CD8-positive, alpha-beta memory T cell (primary cell): ENCODE data around the gene MBL2. TPM values are rescaled to one million over a fixed set of nuclear protein-coding genes. Genes with fewer than 3 reads are reported as not detected.

Source experiments
- CTCF ChIA-PET: fragments of 350-600 bp; sonication (Branson Sonifier 250); formaldehyde crosslinking; loops from one replicate; lab custom pipeline; 2021; ENCODE audit warnings: antibody characterized with exemption; lab: Charles Lee
- POLR2A ChIA-PET: fragments of 350-600 bp; sonication (Branson Sonifier 250); formaldehyde crosslinking; loops from one replicate; lab custom pipeline; 2021; ENCODE audit warnings: antibody characterized with exemption; lab: Charles Lee
- DNase-seq, 5 donors: peaks; one replicate each; pipeline versions ENCODE4 v3.0.0 to v3.0.0-alpha.2; 2020 to 2022; ENCODE audit warnings: mixed read lengths in 1 of 5
- H3K27ac ChIP-seq: one replicate; pipeline ENCODE4 v1.7.0; 2013; ENCODE audit warnings: low read depth, mild to moderate bottlenecking, low read length, moderate library complexity
- H3K27me3 ChIP-seq: 2 replicates; pipeline ENCODE4 v1.7.0; 2013; ENCODE audit warnings: low read length, mild to moderate bottlenecking; ENCODE audit not compliant: insufficient read depth, poor library complexity, severe bottlenecking
- H3K36me3 ChIP-seq: 2 replicates; pipeline ENCODE4 v1.7.0; 2013; ENCODE audit warnings: mild to moderate bottlenecking, low read length, moderate library complexity; ENCODE audit not compliant: insufficient read depth
- H3K4me1 ChIP-seq: 2 replicates; pipeline ENCODE4 v1.7.0; 2013; ENCODE audit warnings: mild to moderate bottlenecking, low read length, moderate library complexity; ENCODE audit not compliant: insufficient read depth
- H3K4me3 ChIP-seq: 2 replicates; pipeline ENCODE4 v1.7.0; 2013; ENCODE audit warnings: mild to moderate bottlenecking, low read length
- H3K9me3 ChIP-seq: 2 replicates; pipeline ENCODE4 v1.7.0; 2013; ENCODE audit warnings: mild to moderate bottlenecking, low read length
- H3K27ac Mint-ChIP-seq, 8 donors: one replicate each; pipeline ENCODE4 v1.8.0; 2020 to 2021; ENCODE audit warnings: mixed read lengths in 8 of 8, mild to moderate bottlenecking in 6 of 8, inconsistent platforms in 3 of 8, moderate library complexity in 3 of 8
- H3K27me3 Mint-ChIP-seq, 2 donors: one replicate each; pipeline ENCODE4 v1.8.0; 2020 to 2021; ENCODE audit warnings: mixed read lengths in 2 of 2, mild to moderate bottlenecking in 1 of 2, moderate library complexity in 1 of 2
- H3K36me3 Mint-ChIP-seq, 3 donors: one replicate each; pipeline ENCODE4 v1.8.0; 2020 to 2021; ENCODE audit warnings: mixed read lengths in 3 of 3, inconsistent platforms in 1 of 3, mild to moderate bottlenecking in 1 of 3
- H3K4me1 Mint-ChIP-seq, 3 donors: one replicate each; pipeline ENCODE4 v1.8.0; 2020 to 2021; ENCODE audit warnings: mixed read lengths in 3 of 3, inconsistent platforms in 1 of 3, mild to moderate bottlenecking in 1 of 3
- H3K4me3 Mint-ChIP-seq, 7 donors: one replicate each; pipeline ENCODE4 v1.8.0; 2020 to 2021; ENCODE audit warnings: mixed read lengths in 7 of 7, mild to moderate bottlenecking in 6 of 7, moderate library complexity in 4 of 7, inconsistent platforms in 2 of 7
- H3K9me3 Mint-ChIP-seq, 5 donors: one replicate each; pipeline ENCODE4 v1.8.0; 2020 to 2022; ENCODE audit warnings: mixed read lengths in 5 of 5, mild to moderate bottlenecking in 3 of 5, moderate library complexity in 2 of 5, inconsistent platforms in 1 of 5
- polyA plus RNA-seq: library from polyadenylated mRNA; unstranded; fragments of 300-500 nt; fragmentation: Illumina TruSeq; gene quantifications from one replicate; pipeline ENCODE4 v1.2.3, GENCODE V29; 2021
- total RNA-seq, 2 experiments: library from RNA; stranded (reverse); gene quantifications; one replicate each; pipeline ENCODE4 v1.2.3, GENCODE V29; 2021

The MBL2 gene
- total and polyA plus RNA-seq, 3 experiments from 2014 or later = not detected

GRCh38 chr10:52729271-52730104 lies 43.1 kb downstream of the MBL2 start:
- no peaks in the 10 kb centered on the region for H3K27me3 Mint-ChIP-seq
- H3K4me3 Mint-ChIP-seq = no peak overlapping the region
- ChIA-PET CTCF (no interaction called here), POLR2A (no interaction called here)
- no peak overlapping the region for H3K27ac Mint-ChIP-seq
- H3K27me3 ChIP-seq = no peaks in the 10 kb centered on the region
- no peak for DNase-seq
- H3K9me3 Mint-ChIP-seq = peaks cover 2 to 24% (median 10%) of the 10 kb centered on the region in 5 donors
- no peaks in the 10 kb centered on the region for H3K4me1 Mint-ChIP-seq
- H3K36me3 ChIP-seq = no peaks in the 10 kb centered on the region
- no peaks in the 10 kb centered on the region for H3K9me3 ChIP-seq
- no peak overlapping the region for H3K27ac ChIP-seq
- no peaks in the 10 kb centered on the region for H3K36me3 Mint-ChIP-seq
- no peaks in the 10 kb centered on the region for H3K4me1 ChIP-seq
- no peak overlapping the region for H3K4me3 ChIP-seq

- Mint-ChIP-seq H3K9me3 (peaks cover 3 to 23% (median 9%) of the 10 kb centered on the region in 5 donors), H3K27ac (no peak overlapping the region), H3K4me3 (no peak overlapping the region), H3K27me3 (no peaks in the 10 kb centered on the region), H3K4me1 (no peaks in the 10 kb centered on the region), H3K36me3 (no peaks in the 10 kb centered on the region)
- no peak for DNase-seq
- Histone ChIP-seq H3K9me3 (no peaks in the 10 kb centered on the region), H3K27me3 (no peaks in the 10 kb centered on the region), H3K36me3 (no peaks in the 10 kb centered on the region), H3K4me3 (no peak overlapping the region), H3K4me1 (no peaks in the 10 kb centered on the region), H3K27ac (no peak overlapping the region)
- CTCF ChIA-PET = no interaction called here
- POLR2A ChIA-PET = no interaction called here
Observed at GRCh38 chr10:52720018-52720417, 52.6 kb downstream of the MBL2 start.
